Natural killer cell (primary cell): ENCODE measurements around the gene UBTFL1. TPM values are rescaled to one million over a fixed set of nuclear protein-coding genes. Genes with fewer than 3 reads are reported as not detected.
A peak's percentile ranks its signal among the peaks of the same experiment; 100 is the strongest.

Experiments used
- ATAC-seq, 3 donors: fragments of 150-1000 bp in 2 of 3; fragments of 200-7000 bp in 1 of 3; cut with Tn5 transposase; 1 replicate in 1 of 3; 2 replicates in 2 of 3; pipeline ENCODE4 v1.10.0; 2021; ENCODE audit warnings: mild to moderate bottlenecking in 2 of 3, moderate library complexity in 2 of 3
- DNase-seq, 2 donors: peaks; one replicate each; pipeline versions ENCODE4 v3.0.0 to v3.0.0-alpha.2; 2013 to 2021; ENCODE audit warnings: mixed read lengths in 1 of 2
- H3K27ac ChIP-seq: one replicate; pipeline ENCODE4 v1.5.1; 2013; ENCODE audit warnings: mild to moderate bottlenecking, low read length
- H3K27me3 ChIP-seq: one replicate; pipeline ENCODE4 v1.6.1; 2013; ENCODE audit warnings: low read length; ENCODE audit not compliant: control insufficient read depth, insufficient read depth
- H3K36me3 ChIP-seq: one replicate; pipeline ENCODE4 v1.6.1; 2013; ENCODE audit warnings: low read length; ENCODE audit not compliant: control insufficient read depth, insufficient read depth
- H3K4me1 ChIP-seq: one replicate; pipeline ENCODE4 v1.6.1; 2013; ENCODE audit warnings: low read length; ENCODE audit not compliant: control insufficient read depth, insufficient read depth
- H3K4me3 ChIP-seq: one replicate; pipeline ENCODE4 v1.5.1; 2013; ENCODE audit warnings: low read length
- H3K9me3 ChIP-seq: one replicate; pipeline ENCODE4 v1.6.1; 2013; ENCODE audit warnings: low read length; ENCODE audit not compliant: control insufficient read depth, insufficient read depth
- H3K27ac Mint-ChIP-seq, 2 donors: one replicate each; pipeline ENCODE4 v1.8.0; 2022; ENCODE audit warnings: mild to moderate bottlenecking in 2 of 2, mixed read lengths in 2 of 2, moderate library complexity in 1 of 2
- H3K27me3 Mint-ChIP-seq, 2 donors: one replicate each; pipeline ENCODE4 v1.8.0; 2022; ENCODE audit warnings: low read depth in 2 of 2, mixed read lengths in 2 of 2
- H3K36me3 Mint-ChIP-seq: one replicate; pipeline ENCODE4 v1.8.0; 2022; ENCODE audit warnings: mixed read lengths
- H3K4me1 Mint-ChIP-seq, 2 donors: one replicate each; pipeline ENCODE4 v1.8.0; 2022; ENCODE audit warnings: mixed read lengths in 2 of 2
- H3K4me3 Mint-ChIP-seq: one replicate; pipeline ENCODE4 v1.8.0; 2022; ENCODE audit warnings: mild to moderate bottlenecking, moderate library complexity, mixed read lengths
- H3K9me3 Mint-ChIP-seq, 2 donors: one replicate each; pipeline ENCODE4 v1.8.0; 2022; ENCODE audit warnings: mixed read lengths in 2 of 2
- CTCF ChIP-seq: fragments of 200-600 bp; IDR thresholded peaks from one replicate; pipeline ENCODE4 v1.8.0; 2022; ENCODE audit warnings: antibody characterized with exemption
- whole genome bisulfite sequencing: methylation state at CpG from one replicate; pipeline ENCODE4 v1.1.7; 2013; ENCODE audit warnings: missing lambda C conversion rate; ENCODE audit not compliant: insufficient coverage; 5-methylcytosine and 5-hydroxymethylcytosine counted together
- intact Hi-C: fragments of 100-400 bp; cut with micrococcal nuclease; formaldehyde crosslinking; loops from one replicate; pipeline ENCODE4 v1.14.2; 2022
- total RNA-seq, 4 donors: library from RNA; stranded (reverse); fragments of 120-200 nt in 1 of 4; gene quantifications; one replicate each; pipeline versions ENCODE4 v1.2.3 to v1.2.4, GENCODE V29; 2013 to 2022

UBTFL1 gene
- total RNA-seq, 3 donors from 2014 or later (not counting 1 experiment from before 2014, with no cell fraction given): not detected

GRCh38 chr11:90135016-90135415 lies 49.3 kb downstream of the UBTFL1 start:
- intact Hi-C loops: no loop called here
- H3K27me3 ChIP-seq: peaks cover 12% of the 10 kb centered on the region
- no CpG with 5 or more reads among the region's 5 CpGs for WGBS
- Mint-ChIP-seq H3K4me1 (peaks cover 0 to 10% of the 10 kb centered on the region in 2 donors), H3K27ac (no peak overlapping the region), H3K9me3 (peaks cover 6 to 7% of the 10 kb centered on the region in 2 donors), H3K4me3 (peak overlapping the region; percentile 51), H3K27me3 (peaks cover 12 to 15% of the 10 kb centered on the region in 2 donors), H3K36me3 (peaks cover 13% of the 10 kb centered on the region)
- H3K36me3 ChIP-seq: no peaks in the 10 kb centered on the region
- no peaks in the 10 kb centered on the region for H3K9me3 ChIP-seq
- no peak overlapping the region for H3K4me3 ChIP-seq
- no peak for TF ChIP-seq CTCF
- H3K27ac ChIP-seq: no peak overlapping the region
- H3K4me1 ChIP-seq: peaks cover 6% of the 10 kb centered on the region
- no peak for ATAC-seq
- no peak for DNase-seq

Other genes with a start within 250 kb of the UBTFL1 start
- 1 to 10 TPM in 1 of 3 donors, not detected in 2; 1.1 TPM for gene TRIM64B, start 207.5 kb upstream of the UBTFL1 start, total RNA-seq
- gene TRIM49D1, start 163.7 kb upstream of the UBTFL1 start, total RNA-seq: 1 to 10 TPM in 1 of 3 donors, not detected in 2; 8.5 TPM
- 1 to 10 TPM in 1 of 3 donors, not detected in 2; 2.5 TPM for gene TRIM49D2, start 161.9 kb upstream of the UBTFL1 start, total RNA-seq
- gene TRIM64, start 119.9 kb upstream of the UBTFL1 start, total RNA-seq: not detected
- gene TRIM49C, start 54.8 kb upstream of the UBTFL1 start, total RNA-seq: not detected
- not detected for gene NAALAD2, start 48.7 kb downstream of the UBTFL1 start, total RNA-seq
- 100 to 1,000 TPM in 1 of 3 donors, 10 to 100 TPM in 2; 77.2 to 105 (median 82.5) TPM for gene CHORDC1, start 137.1 kb downstream of the UBTFL1 start, total RNA-seq